ENCODE measurements around the gene MUC22.

- TF ChIP-seq, protein P1, sequence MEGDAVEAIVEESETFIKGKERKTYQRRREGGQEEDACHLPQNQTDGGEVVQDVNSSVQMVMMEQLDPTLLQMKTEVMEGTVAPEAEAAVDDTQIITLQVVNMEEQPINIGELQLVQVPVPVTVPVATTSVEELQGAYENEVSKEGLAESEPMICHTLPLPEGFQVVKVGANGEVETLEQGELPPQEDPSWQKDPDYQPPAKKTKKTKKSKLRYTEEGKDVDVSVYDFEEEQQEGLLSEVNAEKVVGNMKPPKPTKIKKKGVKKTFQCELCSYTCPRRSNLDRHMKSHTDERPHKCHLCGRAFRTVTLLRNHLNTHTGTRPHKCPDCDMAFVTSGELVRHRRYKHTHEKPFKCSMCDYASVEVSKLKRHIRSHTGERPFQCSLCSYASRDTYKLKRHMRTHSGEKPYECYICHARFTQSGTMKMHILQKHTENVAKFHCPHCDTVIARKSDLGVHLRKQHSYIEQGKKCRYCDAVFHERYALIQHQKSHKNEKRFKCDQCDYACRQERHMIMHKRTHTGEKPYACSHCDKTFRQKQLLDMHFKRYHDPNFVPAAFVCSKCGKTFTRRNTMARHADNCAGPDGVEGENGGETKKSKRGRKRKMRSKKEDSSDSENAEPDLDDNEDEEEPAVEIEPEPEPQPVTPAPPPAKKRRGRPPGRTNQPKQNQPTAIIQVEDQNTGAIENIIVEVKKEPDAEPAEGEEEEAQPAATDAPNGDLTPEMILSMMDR (IDR thresholded peaks at IDR 0.05; ENCODE audit: low read depth, low read length), result no peak
- no peak for TF ChIP-seq POLR2A (IDR thresholded peaks at IDR 0.05; ENCODE audit: extremely low read depth, insufficient read length)
Observed at GRCh38 chr6:31076611-31077010, 66.3 kb downstream of the MUC22 start.

Measured in NB4 (cell line).